HepG2 (cell line): ENCODE data around the gene ACAP1. TPM values are rescaled to one million over a fixed set of nuclear protein-coding genes. Genes with fewer than 3 reads are reported as not detected.
A peak's percentile ranks its signal among the peaks of the same experiment; 100 is the strongest.

ENCODE experiments used
- CREM ChIP-seq, 2 experiments: sonication (generic) in 1 of 2; formaldehyde crosslinking in 1 of 2; IDR thresholded peaks; 2 replicates each; pipeline versions ENCODE4 v1.4.0 to v1.6.1; 2016 to 2020; ENCODE audit warnings: antibody characterized with exemption in 1 of 2, mild to moderate bottlenecking in 1 of 2, missing genetic modification reagents in 1 of 2
- DZIP1 ChIP-seq: sonication (generic); formaldehyde crosslinking; IDR thresholded peaks from 2 replicates; pipeline ENCODE4 v1.5.0; 2020; ENCODE audit warnings: mild to moderate bottlenecking, missing genetic modification reagents
- FOXJ3 ChIP-seq: sonication (generic); formaldehyde crosslinking; IDR thresholded peaks from 2 replicates; pipeline ENCODE4 v1.4.0; 2020; ENCODE audit warnings: missing genetic modification reagents, mild to moderate bottlenecking, borderline replicate concordance
- FOXO1 ChIP-seq: sonication (generic); formaldehyde crosslinking; IDR thresholded peaks from 2 replicates; pipeline ENCODE4 v1.4.0; 2020; ENCODE audit warnings: missing genetic modification reagents
- GATAD1 ChIP-seq: IDR thresholded peaks from 2 replicates; pipeline ENCODE4 v1.6.1; 2016; ENCODE audit warnings: missing genetic modification reagents, missing compliant biosample characterization
- HDAC1 ChIP-seq: sonication (generic); formaldehyde crosslinking; IDR thresholded peaks from 2 replicates; pipeline ENCODE4 v1.5.1; 2020; ENCODE audit warnings: mild to moderate bottlenecking, missing genetic modification reagents
- HDAC6 ChIP-seq: fragments of 200-600 bp; sonication (generic); IDR thresholded peaks from 2 replicates; pipeline ENCODE4 v1.7.0; 2017; ENCODE audit warnings: mild to moderate bottlenecking, antibody characterized with exemption, low read length, low read depth
- HOXA3 ChIP-seq: sonication (generic); formaldehyde crosslinking; IDR thresholded peaks from 2 replicates; pipeline ENCODE4 v1.5.0; 2020; ENCODE audit warnings: missing genetic modification reagents
- ISX ChIP-seq: sonication (generic); formaldehyde crosslinking; conservative IDR thresholded peaks from 2 replicates; pipeline ENCODE4 v1.5.0; 2020; ENCODE audit warnings: missing genetic modification reagents
- JUNB ChIP-seq: sonication (generic); formaldehyde crosslinking; IDR thresholded peaks from 2 replicates; pipeline ENCODE4 v1.8.0; 2022; ENCODE audit warnings: missing genetic modification reagents, mild to moderate bottlenecking, borderline replicate concordance
- KDM3A ChIP-seq: IDR thresholded peaks from 2 replicates; pipeline ENCODE4 v1.6.1; 2018; ENCODE audit warnings: low read depth, missing compliant biosample characterization
- NFIB ChIP-seq: sonication (generic); formaldehyde crosslinking; IDR thresholded peaks from 2 replicates; pipeline ENCODE4 v1.9.0; 2021; ENCODE audit warnings: missing genetic modification reagents, mild to moderate bottlenecking, borderline replicate concordance
- PAWR ChIP-seq: sonication (generic); formaldehyde crosslinking; IDR thresholded peaks from 2 replicates; pipeline ENCODE4 v1.4.0; 2020; ENCODE audit warnings: missing genetic modification reagents, mild to moderate bottlenecking, borderline replicate concordance
- RORA ChIP-seq: sonication (generic); formaldehyde crosslinking; IDR thresholded peaks from 2 replicates; pipeline ENCODE4 v1.5.0; 2020; ENCODE audit warnings: mild to moderate bottlenecking, missing genetic modification reagents, moderate library complexity
- SIX4 ChIP-seq: sonication (generic); formaldehyde crosslinking; IDR thresholded peaks from 2 replicates; pipeline ENCODE4 v1.4.0; 2020; ENCODE audit warnings: missing genetic modification reagents
- SRSF9 ChIP-seq: fragments of 200-400 bp; formaldehyde crosslinking; IDR thresholded peaks from 2 replicates; pipeline ENCODE4 v1.6.1; 2018; ENCODE audit warnings: borderline replicate concordance, mild to moderate bottlenecking, low read depth, low read length; ENCODE audit not compliant: insufficient read depth, poor library complexity, severe bottlenecking
- SRY ChIP-seq: sonication (generic); formaldehyde crosslinking; IDR thresholded peaks from 2 replicates; pipeline ENCODE4 v1.8.0; 2022; ENCODE audit warnings: mild to moderate bottlenecking, missing genetic modification reagents
- STAT5B ChIP-seq: sonication (generic); formaldehyde crosslinking; IDR thresholded peaks from 2 replicates; pipeline ENCODE4 v1.4.0; 2020; ENCODE audit warnings: missing genetic modification reagents
- WIZ ChIP-seq: sonication (generic); formaldehyde crosslinking; IDR thresholded peaks from 2 replicates; pipeline ENCODE4 v1.5.1; 2020; ENCODE audit warnings: mild to moderate bottlenecking, missing genetic modification reagents
- ZIK1 ChIP-seq: sonication (generic); formaldehyde crosslinking; IDR thresholded peaks from 2 replicates; pipeline ENCODE4 v1.5.0; 2020; ENCODE audit warnings: mild to moderate bottlenecking, low read depth, missing genetic modification reagents, borderline replicate concordance
- ZKSCAN5 ChIP-seq: sonication (generic); formaldehyde crosslinking; IDR thresholded peaks from 2 replicates; pipeline ENCODE4 v1.5.1; 2020; ENCODE audit warnings: mild to moderate bottlenecking, missing genetic modification reagents
- ZNF136 ChIP-seq: sonication (generic); formaldehyde crosslinking; IDR thresholded peaks from 2 replicates; pipeline ENCODE4 v1.8.1; 2022; ENCODE audit warnings: low read depth, mild to moderate bottlenecking, moderate library complexity, missing genetic modification reagents
- ZNF530 ChIP-seq: sonication (generic); formaldehyde crosslinking; IDR thresholded peaks from 2 replicates; pipeline ENCODE4 v1.5.0; 2020; ENCODE audit warnings: low read depth, mild to moderate bottlenecking, missing genetic modification reagents
- polyA plus RNA-seq, 8 experiments: library from polyadenylated mRNA; depleted of rRNA in 3 of 8; stranded (reverse) in 7 of 8; unstranded in 1 of 8; fragments of >200 nt; fragmentation: Illumina TruSeq in 4 of 8; extraction: Trizol in 4 of 8; gene quantifications; 2 replicates each; pipeline versions ENCODE4 v1.2.1 to v1.2.3, GENCODE V29; 2011 to 2016; ENCODE audit warnings: low read depth in 4 of 8, missing spikeins in 1 of 8, mixed read lengths in 1 of 8; ENCODE audit not compliant: insufficient read depth in 1 of 8
- total RNA-seq, 5 experiments: library from RNA; depleted of rRNA; stranded (reverse); fragments of >200 nt; fragmentation: Illumina TruSeq; extraction: Trizol; gene quantifications; 2 replicates each; pipeline ENCODE4 v1.2.3, GENCODE V29; 2016; ENCODE audit warnings: low read depth in 1 of 5
- TF ChIP-seq, protein P1 (sequence below): IDR thresholded peaks from 2 replicates; pipeline ENCODE4 v1.6.1; 2016; ENCODE audit warnings: low read depth, control low read depth
- TF ChIP-seq, protein P2 (sequence below): sonication (generic); formaldehyde crosslinking; IDR thresholded peaks from 2 replicates; pipeline ENCODE4 v1.9.0; 2021; ENCODE audit warnings: missing genetic modification reagents, mild to moderate bottlenecking, borderline replicate concordance

Gene ACAP1
- total and polyA plus RNA-seq, 2 of the 13 experiments (the other 11 are each of a cell fraction or from before 2014, with no cell fraction given), result 1.3 to 2.5 TPM

- TF ChIP-seq WIZ (0 out of 2 replicates have a peak, but pooled peaks have one; percentile 23), ISX (no peak), DZIP1 (CRISPR knock-in tag) (0 out of 2 replicates have a peak, but pooled peaks have one; percentile 78), SIX4 (CRISPR knock-in tag) (0 out of 2 replicates have a peak, but pooled peaks have one; percentile 14), RORA (CRISPR knock-in tag) (no peak), JUNB (no peak), NFIB (CRISPR knock-in tag) (no peak), ZIK1 (CRISPR knock-in tag) (0 out of 2 replicates have a peak, but pooled peaks have one; percentile 40), HOXA3 (CRISPR knock-in tag) (peak; percentile 80), KDM3A (CRISPR knock-in tag) (peak; percentile 51; the same call in 1 of the 2 replicates), FOXO1 (CRISPR knock-in tag) (no peak), PAWR (CRISPR knock-in tag) (no peak), HDAC6 (no peak), STAT5B (no peak), ZNF530 (CRISPR knock-in tag) (no peak), SRSF9 (no peak), SRY (peak; percentile 70; the same call in 1 of the 2 replicates), CREM (IDR thresholded peaks at IDR 0.05) (peak; percentile 80), CREM (CRISPR knock-in tag; IDR thresholded peaks at IDR 0.05) (no peak), GATAD1 (CRISPR knock-in tag) (peak; percentile 91), HDAC1 (CRISPR knock-in tag) (peak; percentile 81), FOXJ3 (no peak), ZNF136 (CRISPR knock-in tag) (no peak), ZKSCAN5 (no peak)
- TF ChIP-seq, protein P1, sequence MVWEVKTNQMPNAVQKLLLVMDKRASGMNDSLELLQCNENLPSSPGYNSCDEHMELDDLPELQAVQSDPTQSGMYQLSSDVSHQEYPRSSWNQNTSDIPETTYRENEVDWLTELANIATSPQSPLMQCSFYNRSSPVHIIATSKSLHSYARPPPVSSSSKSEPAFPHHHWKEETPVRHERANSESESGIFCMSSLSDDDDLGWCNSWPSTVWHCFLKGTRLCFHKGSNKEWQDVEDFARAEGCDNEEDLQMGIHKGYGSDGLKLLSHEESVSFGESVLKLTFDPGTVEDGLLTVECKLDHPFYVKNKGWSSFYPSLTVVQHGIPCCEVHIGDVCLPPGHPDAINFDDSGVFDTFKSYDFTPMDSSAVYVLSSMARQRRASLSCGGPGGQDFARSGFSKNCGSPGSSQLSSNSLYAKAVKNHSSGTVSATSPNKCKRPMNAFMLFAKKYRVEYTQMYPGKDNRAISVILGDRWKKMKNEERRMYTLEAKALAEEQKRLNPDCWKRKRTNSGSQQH (CRISPR knock-in tag), result peak; percentile 45; the same call in 1 of the 2 replicates
- TF ChIP-seq, protein P2, sequence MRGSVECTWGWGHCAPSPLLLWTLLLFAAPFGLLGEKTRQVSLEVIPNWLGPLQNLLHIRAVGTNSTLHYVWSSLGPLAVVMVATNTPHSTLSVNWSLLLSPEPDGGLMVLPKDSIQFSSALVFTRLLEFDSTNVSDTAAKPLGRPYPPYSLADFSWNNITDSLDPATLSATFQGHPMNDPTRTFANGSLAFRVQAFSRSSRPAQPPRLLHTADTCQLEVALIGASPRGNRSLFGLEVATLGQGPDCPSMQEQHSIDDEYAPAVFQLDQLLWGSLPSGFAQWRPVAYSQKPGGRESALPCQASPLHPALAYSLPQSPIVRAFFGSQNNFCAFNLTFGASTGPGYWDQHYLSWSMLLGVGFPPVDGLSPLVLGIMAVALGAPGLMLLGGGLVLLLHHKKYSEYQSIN (CRISPR knock-in tag), result no peak
Observed at GRCh38 chr17:7329374-7329996, 6.8 kb upstream of the ACAP1 start (continued).
